NCI-H2107 (cell line): ENCODE data around the gene PEPD.

ENCODE experiments used
- DNase-seq: peaks from one replicate; lab custom pipeline; 2025; lab: John Stamatoyannopoulos, UW

The PEPD gene

DNA sequence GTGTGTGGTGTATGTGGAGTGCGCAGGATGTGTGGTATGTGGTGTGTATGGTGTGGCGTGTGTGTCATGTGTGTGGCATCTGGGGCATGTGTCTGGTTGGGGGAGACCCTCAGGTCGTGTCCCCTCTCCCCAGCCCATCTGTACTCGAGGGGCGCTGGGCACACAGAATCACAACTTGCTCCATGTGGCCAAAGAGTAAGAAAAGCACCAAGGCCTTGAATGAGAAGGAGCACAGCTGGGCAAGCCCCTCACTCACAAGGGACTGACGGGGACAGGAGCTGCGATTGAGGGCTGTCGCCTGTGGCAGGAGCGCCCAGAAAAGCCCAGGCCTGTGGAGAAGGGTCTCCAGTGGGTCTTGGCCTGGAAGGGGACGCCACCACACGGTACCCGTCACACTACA is 62.8 kb downstream of the PEPD start:
- DNase-seq = no peak

DNA sequence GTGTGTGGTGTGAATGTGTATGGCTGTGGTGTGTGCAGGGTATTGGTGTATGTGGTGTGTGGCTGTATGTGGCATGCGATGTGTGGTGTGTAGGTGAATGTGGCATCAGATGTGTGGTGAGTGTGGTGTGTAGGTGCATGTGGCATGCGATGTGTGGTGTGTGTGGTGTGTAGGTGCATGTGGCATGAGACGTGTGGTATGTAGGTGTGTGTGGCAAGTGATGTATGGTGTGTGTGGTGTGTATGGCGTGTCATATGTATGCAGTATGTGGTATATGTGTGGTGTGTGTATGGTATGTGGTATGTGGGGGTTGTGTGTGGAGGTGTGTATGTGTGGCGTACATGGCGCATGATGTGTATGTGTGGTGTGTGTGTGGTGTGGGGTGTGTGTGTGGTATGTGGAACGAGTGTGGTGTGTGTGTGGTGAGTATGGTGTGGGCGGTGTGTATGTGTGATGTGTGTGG is 63.4 kb downstream of the PEPD start:
- DNase-seq = no peak

DNA sequence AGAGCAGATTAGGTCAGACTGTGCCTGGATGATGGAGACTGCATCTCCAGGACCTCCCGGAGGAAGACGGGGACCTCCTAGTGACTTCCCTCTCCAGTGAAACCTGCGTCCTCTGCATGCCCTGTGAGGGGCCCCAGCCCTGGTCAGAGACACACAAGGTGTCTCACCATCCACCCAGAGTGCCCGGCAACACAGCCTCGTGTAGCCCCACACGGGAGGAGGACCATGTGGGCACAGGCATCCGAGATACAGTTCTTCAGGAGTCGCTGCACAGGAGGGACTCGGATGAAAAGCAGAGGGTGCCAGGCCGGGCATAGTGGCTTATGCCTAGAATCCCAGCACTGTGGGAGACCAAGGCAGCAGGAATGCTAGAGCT is 64.8 kb downstream of the PEPD start:
- no peak for DNase-seq

DNA sequence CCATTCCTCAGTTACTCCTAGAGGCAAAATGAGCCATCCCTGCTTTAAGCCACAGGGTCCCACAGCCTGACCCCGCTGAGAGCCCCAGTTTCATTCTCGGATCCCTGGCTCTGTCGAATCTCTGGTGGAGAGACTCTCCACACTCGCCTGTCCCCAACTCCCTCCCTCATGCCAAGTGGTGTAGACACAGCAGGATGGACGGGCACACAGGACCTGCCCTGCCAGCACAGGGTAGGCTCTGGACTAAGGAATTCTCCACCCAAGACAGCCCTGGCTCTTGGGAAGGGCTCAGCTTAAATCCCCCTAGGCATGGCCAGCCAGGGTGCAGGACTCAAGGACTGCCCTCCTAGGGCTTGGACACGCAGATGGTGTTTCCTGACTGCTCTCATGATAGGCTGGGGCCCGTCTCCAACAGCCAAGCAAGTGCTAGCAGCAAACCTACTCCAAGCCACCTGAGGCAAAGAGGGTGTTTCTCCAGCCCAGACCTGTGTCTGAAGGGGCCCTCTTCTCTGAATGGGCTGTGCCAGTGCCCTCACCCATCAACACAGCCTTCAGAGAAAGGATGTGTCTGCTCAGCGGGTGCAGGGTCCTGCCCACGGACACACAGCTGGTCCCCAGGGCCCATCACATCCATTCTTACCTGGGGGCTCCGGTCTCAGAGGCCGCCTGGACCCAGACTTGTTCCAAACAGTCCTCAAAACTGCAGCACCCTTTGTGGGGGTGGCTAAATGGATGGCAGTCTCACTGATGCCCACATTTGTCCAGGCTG is 65.3 kb downstream of the PEPD start:
- DNase-seq = no peak

DNA sequence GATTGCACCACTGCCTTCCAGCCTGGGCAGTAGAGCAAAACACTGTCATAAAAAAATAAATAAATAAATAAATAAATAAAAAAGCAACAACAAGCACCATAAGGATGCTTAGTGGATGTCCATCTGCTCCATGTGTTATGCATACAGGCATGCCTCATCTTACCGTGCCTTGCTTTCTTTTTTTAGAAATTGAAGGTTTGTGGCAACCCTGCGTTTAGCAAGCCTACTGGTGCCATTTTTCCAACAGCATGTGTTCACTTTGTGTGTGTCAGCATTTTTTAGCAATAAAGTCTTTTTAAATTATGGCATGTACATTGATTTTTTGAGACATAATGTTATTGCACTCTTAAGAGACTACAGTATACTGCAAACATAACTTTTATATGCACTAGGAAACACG is 68.3 kb downstream of the PEPD start:
- DNase-seq = no peak

DNA sequence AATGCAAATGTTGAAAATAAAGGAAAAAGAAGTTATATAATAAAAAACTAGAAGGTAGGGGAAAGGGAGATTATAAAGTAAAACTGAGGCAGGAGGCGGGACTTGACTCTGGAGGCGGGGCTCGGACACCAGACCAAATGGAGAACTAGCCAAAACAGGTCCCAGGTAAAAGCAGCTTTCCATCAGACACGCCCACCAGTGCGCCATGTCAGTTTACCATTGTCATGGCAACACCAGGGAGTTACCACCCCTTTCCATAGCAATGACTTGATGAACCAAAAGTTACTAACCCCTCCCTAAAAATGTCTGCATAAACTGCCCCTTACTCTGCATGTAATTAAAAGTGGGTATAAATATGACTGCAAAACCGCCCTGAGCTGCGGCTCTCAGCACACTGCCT is 70.9 kb downstream of the PEPD start:
- no peak for DNase-seq

DNA sequence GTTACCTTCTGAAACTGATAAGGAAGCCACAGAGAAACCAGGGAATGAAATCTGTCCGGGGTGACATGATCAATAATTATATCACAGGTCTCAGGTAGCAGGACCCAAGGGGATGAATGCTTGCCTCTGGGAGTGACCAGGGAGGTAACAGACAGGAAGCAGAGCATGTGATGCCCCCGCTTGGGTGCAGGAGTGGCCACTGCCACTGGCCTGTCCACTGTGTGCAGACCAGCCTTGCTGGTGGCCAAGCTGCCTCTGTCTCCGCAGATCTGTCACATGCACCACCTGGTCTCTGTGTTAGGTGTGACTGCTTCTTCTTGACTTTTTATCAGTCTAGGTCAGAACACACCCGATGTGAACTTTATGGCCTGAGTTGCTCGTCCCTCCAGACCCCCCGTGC is 71.8 kb downstream of the PEPD start:
- DNase-seq = no peak

DNA sequence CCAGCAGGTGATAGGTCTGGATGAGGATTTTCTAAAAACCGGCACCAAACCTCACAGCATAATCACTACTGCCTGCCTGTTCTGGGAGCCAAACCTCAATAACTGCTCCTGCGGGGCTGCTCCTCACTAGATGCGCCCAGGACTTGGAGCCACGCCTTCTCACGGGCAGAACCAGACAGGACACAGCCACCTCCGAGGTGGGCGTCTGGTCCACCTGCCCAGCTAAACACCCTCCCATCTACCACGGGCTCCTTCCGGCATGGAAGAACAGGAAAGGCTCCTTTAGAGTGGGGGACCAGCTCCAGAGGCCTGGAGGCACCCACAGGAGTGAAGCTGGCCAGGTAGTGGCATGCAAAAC is 73.5 kb downstream of the PEPD start:
- no peak for DNase-seq

DNA sequence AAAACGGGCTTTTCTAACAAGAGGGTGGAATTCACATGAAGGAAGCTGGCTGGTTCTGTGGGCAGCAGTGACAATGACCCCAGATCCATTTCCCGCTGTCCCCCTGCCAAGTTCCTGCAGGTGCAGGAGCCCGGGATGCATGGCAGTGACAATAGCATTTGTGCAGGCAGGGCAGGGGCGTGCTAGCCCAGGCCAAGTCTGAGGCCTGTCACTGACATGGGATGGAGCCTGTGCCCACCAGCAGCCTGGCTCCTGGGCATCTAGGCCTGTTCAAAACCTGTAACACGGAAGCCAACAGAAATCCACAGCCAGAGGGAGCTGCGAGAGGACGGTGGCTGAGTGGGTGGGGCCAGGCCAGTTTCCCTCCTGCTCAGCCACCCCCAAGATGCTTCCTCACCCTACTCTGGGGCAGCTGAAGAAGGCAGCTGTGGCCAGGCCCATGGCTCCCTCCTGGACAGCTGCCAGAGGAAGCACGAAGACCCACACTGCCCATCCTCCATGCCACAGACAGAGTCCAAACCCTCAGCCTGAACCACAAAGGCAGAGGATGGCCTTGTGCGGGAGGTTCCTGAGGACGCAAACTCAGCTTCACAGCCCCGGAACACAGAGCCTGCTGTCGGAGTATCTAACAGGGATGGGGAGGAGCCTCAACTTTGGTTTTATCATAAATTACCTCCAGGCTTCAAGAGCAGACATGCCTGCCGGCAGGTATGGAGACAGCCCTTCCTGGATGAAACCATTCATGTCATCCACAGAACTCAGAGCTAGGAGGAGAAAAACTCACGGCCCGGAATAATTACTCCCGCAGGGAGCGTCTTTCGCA is 74.0 kb downstream of the PEPD start:
- DNase-seq = no peak

DNA sequence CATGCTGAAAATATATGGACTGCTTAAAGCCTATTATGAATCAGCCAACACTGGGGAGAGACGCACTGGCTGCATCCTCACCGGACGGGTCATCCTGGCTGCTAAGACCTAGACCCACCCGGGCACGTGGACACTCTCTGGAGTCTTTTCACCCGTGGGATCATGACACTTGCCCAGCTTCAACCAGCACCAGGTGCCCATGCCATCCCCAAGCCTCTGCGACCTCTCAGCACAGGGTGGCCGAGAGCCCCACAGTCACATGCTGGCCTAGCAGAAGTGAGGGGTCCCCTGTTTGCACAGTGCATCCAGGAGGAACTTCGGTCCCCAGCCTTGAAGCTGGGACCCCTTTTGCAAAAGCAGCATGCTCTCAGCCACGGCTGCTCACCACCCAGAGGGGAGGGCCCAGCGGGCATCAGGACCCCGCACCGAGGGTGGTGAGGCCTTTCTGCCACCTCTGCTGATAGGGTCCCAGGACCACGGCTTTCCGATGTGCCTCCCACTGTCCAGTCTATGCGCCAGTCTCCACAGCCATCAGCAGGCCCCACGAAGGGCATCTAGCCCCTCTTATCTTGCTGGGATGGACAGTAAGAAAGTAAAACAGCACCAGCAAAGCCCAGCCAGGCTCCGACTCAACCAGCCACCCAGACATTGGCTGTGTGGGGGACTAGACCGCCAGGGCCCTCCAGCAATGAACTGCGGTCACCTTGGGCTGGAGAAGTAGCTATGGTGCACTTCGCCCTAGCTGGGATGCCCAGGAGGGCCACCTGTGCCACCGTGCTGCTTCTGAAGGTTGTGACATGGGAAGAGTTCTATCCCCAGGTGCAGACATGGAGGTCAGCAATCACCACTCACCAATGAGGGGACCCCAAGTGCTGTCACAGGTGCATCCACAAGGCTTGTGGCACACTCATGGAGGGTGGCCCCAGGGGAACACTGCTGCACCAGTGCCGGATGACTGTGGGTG is 75.0 kb downstream of the PEPD start:
- DNase-seq = no peak

DNA sequence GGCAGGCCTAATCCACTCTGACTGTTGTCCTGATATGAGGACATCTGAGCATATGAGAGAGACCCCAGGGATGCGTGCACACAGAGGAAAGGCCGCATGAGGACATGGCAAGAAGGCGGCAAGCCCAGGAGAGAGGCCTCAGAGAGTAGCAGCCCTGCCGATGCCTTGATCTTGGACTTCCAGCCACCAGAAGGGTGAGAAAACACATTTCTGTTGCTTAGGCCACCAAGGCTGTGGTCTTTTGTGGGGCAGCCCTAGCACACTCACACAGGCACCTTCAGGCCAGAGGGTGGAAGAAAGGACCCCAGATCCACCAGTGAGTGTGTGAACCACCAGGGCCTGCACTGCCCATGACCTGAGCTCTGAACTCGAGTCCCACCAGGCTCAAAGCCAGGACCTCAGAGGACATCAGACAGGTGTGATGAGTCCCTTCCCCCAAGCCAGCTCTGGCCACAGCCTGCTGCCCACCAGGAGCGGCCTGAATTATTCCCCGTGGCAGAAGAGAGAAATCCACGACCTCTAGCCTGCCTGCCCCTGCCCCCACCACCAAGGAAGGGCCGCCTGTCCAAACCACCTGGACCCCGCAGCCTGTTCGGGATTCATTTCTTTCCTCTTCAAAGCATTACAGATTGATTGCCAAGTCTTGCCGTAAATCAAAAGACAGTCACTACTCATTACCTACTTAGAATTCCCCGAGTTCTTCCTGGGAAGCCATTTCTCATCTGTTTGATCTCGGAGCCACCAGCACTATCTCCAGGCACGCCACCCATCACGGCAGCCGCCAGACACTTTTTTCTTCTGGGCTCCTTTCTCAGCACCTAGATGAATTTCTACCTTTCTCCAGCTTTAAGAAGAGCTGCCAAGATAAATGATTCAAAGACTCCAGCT is 75.9 kb downstream of the PEPD start:
- no peak for DNase-seq

DNA sequence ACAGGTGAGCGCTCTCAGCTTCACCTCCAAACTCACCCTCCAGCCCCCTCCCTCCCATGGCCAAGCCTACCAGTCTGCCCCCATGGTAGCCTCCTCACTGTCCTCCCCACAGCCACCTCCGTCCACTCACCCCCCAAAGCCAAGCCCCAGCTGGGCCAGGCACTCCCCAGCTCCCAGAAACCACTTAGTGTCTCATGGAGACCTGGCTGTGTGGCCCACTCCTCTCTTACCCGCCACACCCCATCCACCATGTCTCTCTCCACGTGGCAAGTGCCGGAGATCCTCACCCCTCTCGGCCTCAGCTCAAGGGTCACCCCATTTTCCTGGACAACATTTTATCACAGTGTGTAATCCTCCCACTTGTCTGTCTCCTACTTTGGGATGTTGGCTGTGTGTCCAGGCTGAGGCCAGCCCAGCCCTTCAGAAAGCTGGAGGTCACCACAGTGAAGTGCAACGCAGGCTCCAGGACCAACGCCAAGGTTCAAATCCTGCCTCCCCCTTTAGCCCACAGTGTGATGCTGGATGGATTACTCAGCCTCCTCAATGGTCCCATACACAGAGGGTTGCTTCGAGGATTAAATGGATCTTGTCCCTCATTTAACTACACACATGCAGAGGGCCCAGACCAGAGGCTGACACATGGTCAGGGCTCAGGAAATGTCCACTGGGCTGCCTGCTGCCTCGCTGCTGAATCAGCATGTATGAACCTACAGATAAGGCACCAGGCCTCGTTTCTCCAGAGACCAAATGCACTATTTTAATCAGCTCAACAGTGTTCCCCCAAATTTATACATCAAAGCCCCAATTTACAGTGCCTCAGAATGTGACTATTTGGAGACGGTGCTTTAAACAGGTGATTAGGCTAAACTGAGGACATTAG is 76.8 kb downstream of the PEPD start:
- no peak for DNase-seq

DNA sequence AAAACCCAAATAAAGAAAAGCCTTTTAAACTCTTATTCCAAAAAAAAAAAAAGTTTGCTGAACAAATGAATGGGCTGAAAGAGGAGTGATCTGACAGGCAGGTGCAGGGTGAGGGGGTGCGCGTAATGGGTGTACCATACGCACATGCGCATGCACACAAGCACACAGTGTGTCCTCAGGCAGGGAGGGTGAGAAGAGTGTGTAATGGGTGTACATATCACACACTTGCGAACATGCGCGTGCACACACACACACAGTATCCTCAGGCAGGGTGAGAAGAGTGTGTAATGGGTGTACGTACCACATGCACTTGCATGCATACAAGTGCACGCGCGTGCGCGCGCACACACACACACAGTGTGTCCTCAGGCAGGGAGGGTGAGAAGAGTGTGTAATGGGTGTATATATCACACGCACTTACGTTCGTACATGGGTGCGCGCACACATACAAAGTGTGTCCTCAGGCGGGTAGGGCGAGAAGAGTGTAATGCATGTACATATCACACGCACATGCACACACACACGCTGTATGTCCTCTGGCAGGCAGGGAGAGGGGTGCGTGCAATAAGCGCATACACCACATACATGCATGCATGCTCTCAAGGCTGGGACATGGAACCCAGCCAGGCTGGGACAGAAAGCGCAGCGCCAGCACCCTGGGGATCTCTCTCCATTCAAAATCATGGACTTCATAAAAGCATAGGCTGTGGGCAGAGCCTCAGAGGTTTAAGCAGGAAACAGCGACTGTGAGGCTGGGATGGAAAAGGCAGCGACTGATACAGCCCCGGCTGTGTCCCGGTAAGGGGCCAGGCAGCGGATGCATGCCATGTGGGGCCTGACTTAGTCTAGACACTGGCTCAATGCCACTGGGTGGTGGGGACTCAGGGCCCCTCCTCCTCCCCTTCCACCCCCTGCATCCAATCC is 77.7 kb downstream of the PEPD start:
- no peak for DNase-seq

DNA sequence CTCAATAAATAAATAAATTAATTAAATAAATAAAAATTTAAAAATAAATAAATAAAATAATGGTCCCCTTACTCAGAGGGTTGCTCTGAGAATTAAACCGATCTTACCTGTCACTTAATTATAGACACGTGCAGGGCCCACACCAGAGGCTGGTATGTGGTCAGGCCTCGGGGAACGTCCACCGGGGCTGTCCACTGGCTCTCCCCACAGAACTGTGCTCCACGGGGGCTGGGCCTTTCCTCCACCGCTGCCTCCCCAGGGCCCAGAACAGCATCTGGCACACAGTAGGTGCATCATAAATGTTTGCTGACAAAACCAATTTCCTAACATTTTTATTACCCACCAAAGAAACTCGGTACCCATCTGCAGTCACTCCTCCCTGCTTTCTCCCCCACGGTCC is 78.9 kb downstream of the PEPD start:
- no peak for DNase-seq

DNA sequence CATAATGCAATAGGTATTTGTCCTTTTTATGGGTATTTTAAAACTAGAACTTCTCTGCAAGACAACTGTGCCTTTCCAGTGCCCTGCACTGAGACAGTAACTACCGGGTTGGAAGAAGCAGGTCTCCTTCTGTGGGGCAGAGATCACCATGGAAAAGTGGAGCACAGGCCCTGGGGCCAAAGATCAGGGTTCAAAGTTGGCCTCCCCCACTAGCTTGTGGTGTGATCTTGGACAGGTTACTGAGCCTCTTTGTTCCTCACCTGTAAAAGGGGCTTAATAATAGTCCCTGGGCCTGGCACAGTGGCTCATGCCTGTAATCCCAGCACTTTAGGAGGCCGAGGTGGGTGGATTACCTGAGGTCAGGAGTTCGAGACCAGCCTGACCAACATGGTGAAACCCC is 79.8 kb downstream of the PEPD start:
- no peak for DNase-seq

DNA sequence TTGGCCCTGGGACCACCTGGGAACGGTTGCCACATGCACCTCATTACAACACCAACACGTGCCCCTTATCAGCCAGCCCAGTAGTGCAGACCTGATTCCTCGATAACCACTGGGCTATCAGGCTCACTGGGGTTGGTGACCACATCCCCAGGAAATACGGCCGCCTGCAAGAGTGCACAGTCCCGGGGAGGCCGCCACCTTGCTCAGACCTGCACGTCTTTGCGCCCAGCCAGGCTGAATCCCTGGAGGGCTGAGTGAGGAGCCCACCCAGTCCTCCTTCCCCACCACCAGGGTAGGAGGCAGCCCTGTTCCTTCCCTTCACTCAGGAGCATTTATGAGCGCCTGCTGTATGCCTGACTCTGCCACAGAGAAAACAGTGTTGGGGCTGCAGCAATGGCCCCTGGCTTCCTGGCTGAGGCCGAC is 80.3 kb downstream of the PEPD start:
- DNase-seq = no peak

DNA sequence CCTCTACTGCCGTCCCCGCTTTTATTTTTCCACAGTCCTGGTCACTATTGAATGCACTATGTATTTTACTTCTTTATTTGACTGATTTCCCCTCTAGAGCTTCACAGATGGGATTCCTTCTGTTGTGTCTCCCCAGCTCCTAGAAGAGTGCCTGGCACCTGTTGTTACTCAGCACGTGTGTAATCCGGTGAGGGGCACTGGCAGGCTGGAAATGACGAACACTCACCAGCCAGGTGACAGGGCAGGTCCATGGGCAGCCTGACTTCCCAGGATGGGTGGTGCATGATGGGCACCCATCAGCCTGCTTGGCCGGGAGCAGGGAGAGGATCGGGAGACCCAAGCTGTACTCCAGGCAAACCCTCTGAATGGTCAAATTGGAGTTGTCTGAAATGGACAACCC is 80.9 kb downstream of the PEPD start:
- no peak for DNase-seq

DNA sequence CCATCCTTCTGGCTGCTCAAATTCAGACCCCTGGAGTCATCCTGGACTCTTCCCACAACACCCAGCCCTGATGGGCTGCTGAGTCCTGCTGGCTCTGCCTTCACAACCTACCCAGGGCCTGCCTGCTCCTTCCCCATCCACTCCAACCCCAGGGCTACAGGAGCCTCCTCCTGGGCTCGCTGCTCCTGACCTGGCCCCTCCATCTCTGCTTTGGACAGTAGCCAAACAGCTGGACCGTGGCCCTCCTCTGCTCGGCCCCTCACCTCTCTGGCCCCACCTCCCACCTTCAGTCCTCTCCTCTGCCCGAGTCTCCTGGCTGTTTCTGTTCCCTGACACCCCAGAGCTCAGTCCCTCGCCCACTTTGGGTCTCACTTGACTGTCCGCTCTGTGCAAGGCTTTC is 81.3 kb downstream of the PEPD start:
- no peak for DNase-seq
